Liver (tissue), 9 donors: ENCODE measurements around the gene CCDC74A. TPM values are rescaled to one million over a fixed set of nuclear protein-coding genes. Genes with fewer than 3 reads are reported as not detected.

Experiments used
- DNase-seq: peaks from one replicate; pipeline ENCODE4 v3.0.0-alpha.2; 2017; ENCODE audit warnings: low spot score
- H3K27ac ChIP-seq, 2 donors: one replicate each; pipeline ENCODE4 v1.7.0; 2013; ENCODE audit warnings: inconsistent platforms in 2 of 2, low read length in 2 of 2, control low read depth in 1 of 2, low read depth in 1 of 2, mild to moderate bottlenecking in 1 of 2
- H3K27me3 ChIP-seq, 4 donors: one replicate each; pipeline versions ENCODE4 v1.6.1 to v1.7.0; 2013; ENCODE audit warnings: low read length in 3 of 4, inconsistent platforms in 1 of 4, mild to moderate bottlenecking in 1 of 4, moderate library complexity in 1 of 4; ENCODE audit not compliant: control insufficient read depth in 4 of 4, insufficient read depth in 4 of 4
- H3K36me3 ChIP-seq, 4 donors: one replicate each; pipeline versions ENCODE4 v1.6.1 to v1.7.0; 2013; ENCODE audit warnings: low read length in 3 of 4, mild to moderate bottlenecking in 3 of 4, low read depth in 1 of 4, moderate library complexity in 1 of 4; ENCODE audit not compliant: control insufficient read depth in 4 of 4, insufficient read depth in 3 of 4
- H3K4me1 ChIP-seq, 4 donors: one replicate each; pipeline versions ENCODE4 v1.6.1 to v1.7.0; 2013; ENCODE audit warnings: low read length in 3 of 4, mild to moderate bottlenecking in 3 of 4, moderate library complexity in 1 of 4; ENCODE audit not compliant: control insufficient read depth in 4 of 4, insufficient read depth in 4 of 4
- H3K4me3 ChIP-seq, 3 donors: one replicate each; pipeline versions ENCODE4 v1.6.1 to v1.7.0; 2013; ENCODE audit warnings: low read length in 3 of 3, control low read depth in 1 of 3, low read depth in 1 of 3, mild to moderate bottlenecking in 1 of 3
- H3K9ac ChIP-seq, 2 donors: one replicate each; pipeline ENCODE4 v1.7.0; 2013; ENCODE audit warnings: low read length in 2 of 2, mild to moderate bottlenecking in 2 of 2, moderate library complexity in 2 of 2, control low read depth in 1 of 2, low read depth in 1 of 2
- H3K9me3 ChIP-seq, 4 donors: one replicate each; pipeline versions ENCODE4 v1.6.1 to v1.7.0; 2013; ENCODE audit warnings: low read length in 3 of 4; ENCODE audit not compliant: control insufficient read depth in 4 of 4
- ATF3 ChIP-seq: IDR thresholded peaks from 2 replicates; pipeline ENCODE4 v1.6.1; 2016; ENCODE audit warnings: antibody characterized with exemption
- CTCF ChIP-seq: fragments of 150-350 bp; IDR thresholded peaks from 2 replicates; pipeline ENCODE4 v1.5.1; 2017; ENCODE audit warnings: improper control_type of control experiment, low read depth, low read length; ENCODE audit not compliant: missing input control
- EGR1 ChIP-seq, 2 donors: IDR thresholded peaks; 2 replicates each; pipeline ENCODE4 v1.6.1; 2016 to 2018; ENCODE audit warnings: antibody characterized with exemption in 2 of 2, low read depth in 2 of 2
- FOXA1 ChIP-seq: IDR thresholded peaks from 2 replicates; pipeline ENCODE4 v1.6.1; 2016; ENCODE audit warnings: antibody characterized with exemption
- FOXA2 ChIP-seq: IDR thresholded peaks from 2 replicates; pipeline ENCODE4 v1.6.1; 2016; ENCODE audit warnings: antibody characterized with exemption
- GABPA ChIP-seq, 2 donors: IDR thresholded peaks in 1 of 2; conservative IDR thresholded peaks in 1 of 2; 2 replicates each; pipeline ENCODE4 v1.6.1; 2016; ENCODE audit warnings: antibody characterized with exemption in 2 of 2, mild to moderate bottlenecking in 1 of 2, moderate library complexity in 1 of 2
- HNF4A ChIP-seq, 2 donors: conservative IDR thresholded peaks; 2 replicates each; pipeline ENCODE4 v1.6.1; 2016; ENCODE audit warnings: antibody characterized with exemption in 2 of 2, mild to moderate bottlenecking in 2 of 2
- HNF4G ChIP-seq: IDR thresholded peaks from 2 replicates; pipeline ENCODE4 v1.6.1; 2016; ENCODE audit warnings: antibody characterized with exemption
- JUND ChIP-seq, 2 donors: IDR thresholded peaks; 2 replicates each; pipeline ENCODE4 v1.6.1; 2016; ENCODE audit warnings: antibody characterized with exemption in 2 of 2
- MAX ChIP-seq: IDR thresholded peaks from 2 replicates; pipeline ENCODE4 v1.6.1; 2016; ENCODE audit warnings: antibody characterized with exemption
- NR2F2 ChIP-seq: IDR thresholded peaks from 2 replicates; pipeline ENCODE4 v1.6.1; 2016; ENCODE audit warnings: antibody characterized with exemption
- RXRA ChIP-seq, 2 donors: IDR thresholded peaks; 2 replicates each; pipeline ENCODE4 v1.6.1; 2017 to 2018; ENCODE audit warnings: antibody characterized with exemption in 2 of 2, mild to moderate bottlenecking in 1 of 2
- SP1 ChIP-seq: IDR thresholded peaks from 2 replicates; pipeline ENCODE4 v1.6.1; 2018; ENCODE audit warnings: antibody characterized with exemption, mild to moderate bottlenecking
- TAF1 ChIP-seq: conservative IDR thresholded peaks from 2 replicates; pipeline ENCODE4 v1.6.1; 2016; ENCODE audit warnings: antibody characterized with exemption, mild to moderate bottlenecking
- YY1 ChIP-seq: IDR thresholded peaks from 2 replicates; pipeline ENCODE4 v1.6.1; 2016; ENCODE audit warnings: antibody characterized with exemption, mild to moderate bottlenecking
- ZBTB33 ChIP-seq: IDR thresholded peaks from 2 replicates; pipeline ENCODE4 v1.6.1; 2016; ENCODE audit warnings: antibody characterized with exemption
- WGBS: extraction: QIAGEN DNeasy Blood & Tissue Kit; methylation state at CpG from one replicate; pipeline ENCODE4 v1.1.7; 2013; 5-methylcytosine and 5-hydroxymethylcytosine counted together
- polyA plus RNA-seq, 2 donors: library from polyadenylated mRNA; stranded (reverse) in 1 of 2; unstranded in 1 of 2; fragments of 200-250 nt in 1 of 2; fragments of >200 nt in 1 of 2; fragmentation: Nextera tagmentation in 1 of 2; extraction: Ambion mirVana in 1 of 2; gene quantifications; one replicate each; pipeline versions ENCODE4 v1.2.1 to v1.2.3, GENCODE V29; 2013 to 2015
- total RNA-seq, 2 donors: library from RNA; depleted of rRNA; stranded (reverse); fragments of >200 nt; gene quantifications; one replicate each; pipeline ENCODE4 v1.2.3, GENCODE V29; 2014
- donor health status: healthy.
- donor health status: healthy.
- donor health status: healthy.
- donor health status: healthy.
- donor health status: healthy.

The CCDC74A gene
- total and polyA plus RNA-seq, 4 donors: 0.37 to 1.1 (median 0.47) TPM

GRCh38 chr2:131572175-131572574 is 44.5 kb downstream of the CCDC74A start:
- H3K27me3 ChIP-seq: peaks cover 0 to under 1% (median 0%) of the 10 kb centered on the region in 4 donors
- H3K9ac ChIP-seq: no peak overlapping the region
- DNase-seq: no peak
- no peak overlapping the region for H3K4me3 ChIP-seq
- TF ChIP-seq MAX (no peak), GABPA (IDR thresholded peaks at IDR 0.05 in 1 of 2, conservative IDR thresholded peaks at IDR 0.05 in 1 of 2) (no peak)
- H3K4me1 ChIP-seq: no peaks in the 10 kb centered on the region
- H3K27ac ChIP-seq: no peak overlapping the region
- 83% methylated on average over 1 of the region's 1 CpG for WGBS
- no peaks in the 10 kb centered on the region for H3K9me3 ChIP-seq
- H3K36me3 ChIP-seq: no peaks in the 10 kb centered on the region

GRCh38 chr2:131577812-131578211 is 50.1 kb downstream of the CCDC74A start:
- H3K9ac ChIP-seq: no peak overlapping the region
- H3K36me3 ChIP-seq: no peaks in the 10 kb centered on the region
- H3K4me3 ChIP-seq: no peak overlapping the region
- DNase-seq: no peak
- H3K9me3 ChIP-seq: no peaks in the 10 kb centered on the region
- H3K27ac ChIP-seq: no peak overlapping the region
- H3K27me3 ChIP-seq: peaks cover 0 to 7% (median 0%) of the 10 kb centered on the region in 4 donors
- 72% methylated on average over 4 of the region's 4 CpGs for WGBS
- TF ChIP-seq FOXA2 (no peak), JUND (IDR thresholded peaks at IDR 0.05) (no peak), YY1 (no peak), EGR1 (IDR thresholded peaks at IDR 0.05; ENCODE audit: low read depth in 2 of 2) (no peak), GABPA (IDR thresholded peaks at IDR 0.05 in 1 of 2, conservative IDR thresholded peaks at IDR 0.05 in 1 of 2) (no peak), HNF4G (no peak), TAF1 (no peak), ATF3 (no peak), ZBTB33 (no peak), HNF4A (conservative IDR thresholded peaks at IDR 0.05) (no peak), SP1 (no peak), CTCF (no peak), FOXA1 (no peak), MAX (no peak), RXRA (IDR thresholded peaks at IDR 0.05) (no peak), NR2F2 (no peak)
- H3K4me1 ChIP-seq: no peaks in the 10 kb centered on the region
